MM.1S (cell line): Measurements from ENCODE around the gene ADAMTS2.

Experiments
- CTCF ChIP-seq: fragments of 300-600 bp; sonication (generic); IDR thresholded peaks from 2 replicates; pipeline ENCODE4 v1.5.1; 2016; ENCODE audit warnings: antibody characterized with exemption, low read length, mixed read lengths
- EZH2 ChIP-seq: fragments of 300-600 bp; sonication (generic); optimal IDR thresholded peaks from 2 replicates; pipeline ENCODE3; 2017; ENCODE audit warnings: low read depth, mild to moderate bottlenecking, antibody characterized with exemption, low read length, mixed read lengths
- EZH2phosphoT487 ChIP-seq: fragments of 300-600 bp; sonication (generic); IDR thresholded peaks from 2 replicates; pipeline ENCODE4 v1.6.1; 2018; ENCODE audit warnings: antibody characterized with exemption, low read length

- no peak for TF ChIP-seq CTCF
- no peak for TF ChIP-seq EZH2phosphoT487
- TF ChIP-seq EZH2, result no peak
Measured at GRCh38 chr5:179171251-179171815, 173.9 kb downstream of the ADAMTS2 start.
